Glomerular endothelial cell (primary cell): ENCODE measurements around the gene DNAH1. TPM values are rescaled to one million over a fixed set of nuclear protein-coding genes. Genes with fewer than 3 reads are reported as not detected.

Experiments used
- DNase-seq: peaks from one replicate; pipeline ENCODE4 v3.0.0-alpha.2; 2011; ENCODE audit warnings: low read depth, low spot score; ENCODE audit errors: extremely low read depth
- total RNA-seq: library from RNA; depleted of rRNA; stranded (reverse); fragments of >200 nt; gene quantifications from 2 replicates; pipeline ENCODE4 v1.2.3, GENCODE V29; 2015

Gene DNAH1
- total RNA-seq, 1 donor from 2014 or later = 9.9 TPM

DNA sequence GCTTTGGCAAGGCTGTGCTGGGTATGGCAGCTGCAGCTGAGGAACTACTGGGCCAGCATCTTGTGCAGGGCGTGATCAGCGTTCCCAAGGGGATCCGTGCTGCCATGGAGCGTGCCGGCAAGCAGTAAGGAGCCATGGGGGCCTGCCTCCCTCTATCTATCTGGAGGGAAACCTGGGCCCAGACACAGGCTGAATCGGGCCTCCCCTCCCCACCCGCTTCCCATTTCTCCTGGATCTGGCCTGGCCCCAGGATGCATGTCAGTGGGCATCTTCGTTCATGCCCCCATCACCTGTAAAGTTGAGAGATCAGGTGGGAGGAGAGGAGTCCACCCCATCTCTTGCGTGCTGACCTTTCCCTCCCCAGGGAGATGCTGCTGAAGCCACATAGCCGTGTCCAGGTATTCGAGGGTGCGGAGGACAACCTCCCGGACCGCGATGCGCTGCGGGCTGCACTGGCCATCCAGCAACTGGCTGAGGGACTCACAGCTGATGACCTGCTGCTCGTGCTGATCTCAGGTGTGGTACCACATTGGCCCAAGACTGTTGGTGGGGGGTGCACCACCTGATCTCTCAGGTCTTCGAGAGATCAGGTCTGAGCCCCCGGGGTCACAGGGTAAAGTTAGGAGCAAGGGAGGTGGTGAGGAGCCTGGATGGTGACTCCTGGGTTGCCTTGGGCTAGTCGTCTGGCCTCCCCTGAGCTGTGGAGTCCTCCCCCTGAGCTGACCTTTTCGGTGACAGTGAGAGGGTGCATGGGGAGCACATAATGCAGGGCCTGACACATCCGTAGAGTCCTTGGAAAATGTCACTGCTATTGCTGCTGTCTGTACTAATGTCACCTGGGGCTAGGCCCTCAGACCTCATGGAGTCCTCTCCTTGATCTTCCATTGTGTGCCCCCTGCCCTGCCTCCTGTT lies 25.3 kb upstream of the DNAH1 start:
- no peak for DNase-seq

DNA sequence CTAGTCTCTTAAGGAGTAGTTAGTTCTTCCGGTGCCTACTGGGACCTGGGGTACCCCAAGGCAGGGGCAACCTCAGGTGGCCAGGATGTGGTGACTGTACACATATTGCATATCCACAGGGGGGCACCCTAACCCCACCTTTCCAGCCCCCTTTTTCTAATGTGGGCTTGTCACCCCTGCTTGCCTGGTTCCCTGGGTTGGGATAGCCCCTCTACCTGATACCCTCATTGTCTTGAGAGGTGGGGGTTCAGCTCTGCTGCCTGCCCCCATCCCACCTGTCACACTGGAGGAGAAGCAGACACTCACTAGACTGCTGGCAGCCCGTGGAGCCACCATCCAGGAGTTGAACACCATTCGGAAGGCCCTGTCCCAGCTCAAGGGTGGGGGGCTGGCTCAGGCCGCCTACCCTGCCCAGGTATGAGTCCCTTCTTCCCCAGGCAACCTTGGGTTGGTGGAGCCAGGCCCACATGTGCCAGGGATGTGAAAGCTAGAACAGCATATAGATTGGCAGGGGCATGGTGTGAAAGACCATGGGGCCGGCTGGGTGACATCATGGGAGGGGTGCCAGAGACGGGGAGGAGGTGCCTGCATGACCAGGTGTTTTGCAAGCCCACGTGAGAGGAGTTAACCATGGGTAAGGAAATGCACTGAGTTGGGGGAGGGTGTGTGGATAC lies 24.5 kb upstream of the DNAH1 start:
- no peak for DNase-seq

DNA sequence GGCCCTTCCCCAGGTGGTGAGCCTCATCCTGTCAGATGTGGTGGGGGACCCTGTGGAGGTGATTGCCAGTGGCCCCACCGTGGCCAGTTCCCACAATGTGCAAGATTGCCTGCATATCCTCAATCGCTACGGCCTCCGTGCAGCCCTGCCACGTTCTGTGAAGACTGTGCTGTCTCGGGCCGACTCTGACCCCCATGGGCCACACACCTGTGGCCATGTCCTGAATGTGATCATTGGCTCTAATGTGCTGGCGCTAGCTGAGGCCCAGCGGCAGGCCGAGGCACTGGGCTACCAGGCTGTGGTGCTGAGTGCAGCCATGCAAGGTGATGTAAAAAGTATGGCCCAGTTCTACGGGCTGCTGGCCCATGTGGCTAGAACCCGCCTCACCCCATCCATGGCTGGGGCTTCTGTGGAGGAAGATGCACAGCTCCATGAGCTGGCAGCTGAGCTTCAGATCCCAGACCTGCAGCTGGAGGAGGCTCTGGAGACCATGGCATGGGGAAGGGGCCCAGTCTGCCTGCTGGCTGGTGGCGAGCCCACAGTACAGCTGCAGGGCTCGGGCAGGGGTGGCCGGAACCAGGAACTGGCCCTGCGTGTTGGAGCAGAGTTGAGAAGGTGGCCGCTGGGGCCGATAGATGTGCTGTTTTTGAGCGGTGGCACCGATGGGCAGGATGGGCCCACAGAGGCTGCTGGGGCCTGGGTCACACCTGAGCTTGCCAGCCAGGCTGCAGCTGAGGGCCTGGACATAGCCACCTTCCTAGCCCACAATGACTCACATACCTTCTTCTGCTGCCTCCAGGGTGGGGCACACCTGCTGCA lies 23.7 kb upstream of the DNAH1 start:
- DNase-seq = no peak

DNA sequence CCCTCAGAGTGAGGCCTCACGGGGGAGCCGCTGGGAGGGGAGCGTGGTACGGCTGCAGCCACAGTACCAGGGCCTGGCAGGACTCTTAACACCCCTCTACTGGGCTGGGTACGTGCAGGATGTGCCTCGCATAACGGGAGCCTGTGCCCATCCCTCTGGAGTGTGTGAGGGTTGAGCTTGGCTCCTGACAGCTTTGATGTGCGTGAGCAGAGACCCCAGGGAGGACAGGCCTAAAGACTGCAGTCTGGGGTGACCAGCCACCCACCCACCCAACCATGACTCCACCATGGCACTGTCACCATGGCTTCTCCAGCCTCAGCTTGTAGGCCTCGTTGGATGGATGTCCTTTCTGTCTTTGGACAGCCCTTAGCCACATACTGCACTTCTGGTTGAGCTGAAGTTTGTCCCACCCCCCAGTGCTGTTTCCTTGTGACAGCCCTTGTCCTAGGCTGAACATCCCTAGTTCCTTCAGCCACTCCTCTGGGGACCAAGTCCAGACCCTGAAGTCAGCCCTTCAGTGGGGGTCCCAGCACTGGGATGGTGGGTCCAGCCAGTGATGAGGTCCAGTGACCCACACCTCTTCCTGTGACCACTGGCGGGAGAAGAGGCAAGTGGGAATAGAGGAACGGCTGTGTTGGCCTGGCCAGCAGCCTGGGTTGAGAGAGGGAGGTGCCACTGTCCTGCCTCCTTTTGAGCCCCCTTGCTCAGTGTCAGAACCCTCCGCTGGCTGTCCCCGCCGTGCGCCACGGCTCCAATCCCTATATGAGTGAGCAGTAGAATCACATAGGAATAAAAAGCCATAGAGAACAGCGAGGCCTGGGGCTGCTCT lies 22.4 kb upstream of the DNAH1 start:
- no peak for DNase-seq

DNA sequence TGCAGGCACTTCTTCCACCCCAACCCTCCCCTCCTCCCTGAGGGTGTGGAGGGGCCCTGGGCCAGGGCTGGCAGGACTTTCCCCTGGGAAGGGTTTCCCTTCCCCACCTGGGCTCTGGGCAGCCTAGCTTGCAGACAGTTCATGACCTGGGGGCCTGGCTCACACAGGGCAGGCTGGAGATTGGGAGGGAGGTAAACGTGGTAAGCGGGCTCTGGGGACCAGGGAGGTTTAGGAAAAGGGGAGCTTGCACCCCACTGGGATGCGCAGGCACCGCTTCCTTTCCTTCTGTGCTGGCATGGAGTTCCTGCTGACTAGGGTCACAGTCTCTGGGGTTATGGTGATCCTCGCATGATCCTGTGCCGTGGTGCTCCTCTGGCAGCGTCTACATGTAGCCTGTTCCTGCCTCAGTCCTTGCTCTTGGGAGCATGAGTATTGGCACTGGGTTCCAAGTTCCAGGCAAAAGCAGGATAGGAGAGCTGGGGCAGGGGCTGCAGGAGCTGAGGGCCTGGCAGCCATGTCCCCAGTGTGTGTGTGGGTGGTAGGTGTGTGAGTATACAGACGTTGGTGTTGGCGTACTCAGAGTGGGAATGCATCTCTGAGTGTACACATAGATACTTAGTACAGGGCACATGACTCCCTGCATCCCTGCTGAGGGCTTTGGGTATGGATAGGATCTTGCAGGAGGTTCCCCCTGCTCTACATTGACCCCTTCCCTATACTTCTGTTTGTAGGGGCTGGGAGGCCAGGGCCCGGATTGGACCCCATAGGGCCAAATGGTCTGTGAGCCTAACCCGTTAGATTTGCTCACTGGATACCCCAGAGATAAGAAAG lies 21.6 kb upstream of the DNAH1 start:
- no peak for DNase-seq

DNA sequence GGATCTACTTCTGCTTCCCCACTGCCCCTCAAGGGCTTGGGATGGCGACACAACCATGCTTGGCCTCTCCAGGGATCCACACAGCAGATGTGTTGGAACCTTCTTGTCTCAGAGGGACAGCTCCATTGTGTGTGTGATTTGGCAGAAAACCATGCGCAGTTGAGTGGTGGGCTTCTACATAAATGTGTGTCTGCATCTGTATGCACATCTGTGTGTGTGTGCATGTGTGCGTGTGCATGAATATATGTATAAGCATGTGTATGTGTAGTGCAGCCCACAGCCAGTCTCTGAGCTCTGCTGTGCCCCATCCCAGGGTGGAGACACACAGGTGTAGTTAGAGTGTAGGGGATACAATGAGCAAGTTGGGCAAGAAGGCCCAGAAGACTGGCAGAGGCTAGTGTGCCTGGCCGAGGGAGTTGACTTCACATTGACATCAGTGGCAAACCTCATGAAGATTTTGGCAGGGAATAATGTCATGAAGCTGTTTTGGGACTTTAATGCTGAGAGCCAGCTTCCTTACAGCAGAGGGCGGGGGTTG lies 20.4 kb upstream of the DNAH1 start:
- DNase-seq = no peak

DNA sequence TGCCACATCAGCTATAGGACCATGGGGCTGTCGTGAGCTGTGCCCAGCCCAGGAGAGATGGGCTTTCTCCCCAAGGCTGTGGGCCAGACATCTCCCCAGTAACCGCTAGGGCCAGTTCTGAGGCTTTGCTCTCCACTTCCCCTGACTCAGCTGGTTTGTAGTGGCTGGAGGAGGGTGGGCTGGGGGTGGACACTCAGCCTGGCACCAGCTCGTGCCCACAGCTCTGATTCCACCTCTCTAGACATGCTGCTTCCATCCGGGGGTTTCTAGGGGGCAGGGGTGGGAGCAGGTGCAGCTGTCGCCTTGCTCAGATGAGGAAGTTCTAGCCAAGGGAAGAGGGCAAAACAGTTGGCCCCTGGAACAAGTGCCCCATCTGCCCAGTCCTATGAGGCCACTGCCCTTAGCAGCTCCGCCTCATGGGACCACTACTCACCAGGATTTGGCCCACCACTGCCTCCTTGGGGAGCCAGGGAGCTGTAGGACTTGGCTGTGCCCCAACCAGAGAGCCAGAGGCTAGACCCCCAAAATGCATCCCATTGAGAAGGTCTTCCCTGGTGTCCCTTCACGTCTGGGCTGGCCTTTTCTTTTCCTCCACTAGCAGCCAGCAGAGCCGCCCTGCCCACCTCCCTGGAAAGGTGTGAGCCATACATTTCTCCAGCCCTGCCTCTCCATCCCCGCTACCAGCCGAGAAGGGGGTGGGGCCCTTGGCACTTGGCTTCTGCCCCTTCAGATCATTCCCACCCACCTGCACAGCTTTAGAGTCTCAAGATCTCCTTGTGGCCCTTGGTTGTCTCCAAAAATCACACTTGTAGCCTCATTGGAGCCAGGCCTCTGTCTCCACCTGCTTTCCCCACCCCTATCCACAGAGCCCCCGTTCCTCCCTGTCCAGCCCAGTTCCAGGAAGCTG lies 18.6 kb upstream of the DNAH1 start:
- DNase-seq = no peak

DNA sequence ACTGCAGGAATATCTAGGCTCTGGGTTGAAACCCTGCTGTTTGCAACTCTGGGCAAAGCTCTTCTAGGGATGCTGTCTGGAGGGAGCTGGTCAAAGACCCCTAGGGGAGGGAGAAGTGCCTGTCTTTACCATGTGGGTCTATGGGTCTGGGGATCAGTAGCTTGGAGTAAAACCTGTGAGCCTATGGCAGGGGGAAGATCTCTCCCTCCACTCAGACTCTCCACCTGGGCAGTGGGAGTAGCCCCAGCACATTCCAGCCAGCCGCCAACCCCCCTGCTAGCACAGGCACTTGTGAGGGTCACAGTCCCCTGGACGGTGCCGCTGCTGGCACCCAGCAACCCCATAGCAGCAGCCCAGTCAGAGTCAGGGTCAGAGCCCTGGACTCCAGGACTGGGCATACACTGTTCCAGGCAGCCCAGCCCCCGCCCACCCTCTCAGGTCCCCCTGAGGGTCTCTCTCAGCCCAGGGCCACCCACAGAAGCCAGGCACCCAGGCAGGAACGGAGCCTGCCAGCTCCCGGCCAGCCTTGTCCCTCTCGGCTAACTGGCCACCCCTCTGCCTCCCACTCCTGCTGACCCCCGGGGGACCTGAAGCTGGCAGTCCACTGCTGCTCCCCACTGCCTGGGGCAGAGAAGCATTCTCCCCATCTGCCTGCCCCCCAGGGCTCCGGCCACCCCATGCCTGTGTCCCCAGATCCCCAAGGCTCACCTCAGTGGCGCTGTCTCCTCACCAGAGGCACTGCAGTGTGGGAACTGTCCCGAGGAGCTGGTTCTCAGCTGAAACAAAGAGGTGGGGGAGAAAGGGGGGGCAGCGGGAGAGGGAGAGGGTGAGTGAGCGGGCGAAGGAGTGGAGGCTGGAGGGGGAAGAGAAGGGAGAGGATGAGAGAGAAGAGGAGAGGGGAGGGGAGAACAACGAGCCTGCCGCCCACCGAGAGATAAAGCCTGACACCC lies 17.7 kb upstream of the DNAH1 start:
- DNase-seq = no peak

DNA sequence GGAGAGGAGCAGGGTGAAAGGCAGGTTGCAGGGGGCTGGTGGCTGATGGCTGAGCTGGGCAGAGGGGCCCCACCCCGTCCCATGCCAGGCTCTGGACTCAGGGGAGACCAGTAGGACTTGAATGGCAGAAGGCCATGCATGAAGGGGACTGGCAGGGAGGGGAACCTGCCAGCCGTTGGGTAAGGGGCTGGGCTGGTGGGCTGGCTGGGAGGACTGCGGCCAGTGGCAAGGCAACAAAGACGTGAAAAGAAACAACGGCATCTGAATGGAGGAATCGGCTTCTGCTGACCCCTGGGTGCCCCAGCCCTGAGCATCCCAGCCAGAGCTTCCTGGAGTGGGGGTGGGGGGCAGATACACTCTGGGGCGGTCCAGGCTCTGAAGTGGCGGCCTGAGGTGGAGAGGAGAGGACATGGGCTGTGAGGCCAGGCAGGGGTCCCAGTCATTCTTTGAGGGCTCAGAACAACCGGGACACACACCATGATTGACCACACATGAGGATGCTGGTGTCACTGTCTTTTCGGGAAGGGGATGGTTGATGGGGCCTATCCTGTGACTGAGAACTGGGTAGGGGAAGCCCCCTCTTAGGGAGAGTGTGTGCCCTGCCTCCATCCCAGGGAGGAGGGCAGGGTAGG lies 16.8 kb upstream of the DNAH1 start:
- no peak for DNase-seq

DNA sequence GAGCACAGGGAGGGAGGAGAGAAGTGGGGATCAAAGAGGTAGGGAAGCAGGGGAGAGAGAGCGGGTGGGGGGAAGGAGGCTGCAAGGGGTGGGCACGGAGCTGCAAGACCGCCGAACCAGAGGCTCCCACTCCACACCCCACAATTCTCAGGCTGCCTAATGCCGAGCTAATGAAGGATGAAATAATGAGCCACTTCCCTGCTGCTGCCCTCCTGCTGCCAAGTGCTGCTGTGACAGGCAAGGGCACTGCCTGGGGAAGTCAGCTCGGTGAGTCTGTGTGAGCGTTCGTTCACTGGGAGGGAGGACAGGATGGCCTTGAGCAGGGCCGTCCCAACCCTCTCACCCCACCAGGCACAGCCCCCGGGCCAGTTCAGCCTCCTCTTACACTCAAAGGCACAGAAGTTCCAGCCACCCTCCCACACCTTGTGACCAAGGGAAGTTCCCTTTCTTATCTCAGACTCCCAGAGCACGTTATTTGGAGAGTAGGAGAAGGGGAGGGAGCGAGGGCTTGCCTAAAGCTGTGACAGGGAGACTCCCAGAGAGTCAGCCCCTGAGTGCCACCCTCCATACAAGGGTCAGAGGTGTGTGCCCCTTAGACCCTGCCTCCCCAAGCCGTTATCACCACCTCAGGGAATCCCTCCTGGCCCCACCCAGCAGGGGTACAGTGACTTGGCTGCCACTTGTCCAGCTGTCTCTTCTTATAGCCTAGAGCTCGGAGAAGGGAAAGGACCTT lies 16.1 kb upstream of the DNAH1 start:
- no peak for DNase-seq

DNA sequence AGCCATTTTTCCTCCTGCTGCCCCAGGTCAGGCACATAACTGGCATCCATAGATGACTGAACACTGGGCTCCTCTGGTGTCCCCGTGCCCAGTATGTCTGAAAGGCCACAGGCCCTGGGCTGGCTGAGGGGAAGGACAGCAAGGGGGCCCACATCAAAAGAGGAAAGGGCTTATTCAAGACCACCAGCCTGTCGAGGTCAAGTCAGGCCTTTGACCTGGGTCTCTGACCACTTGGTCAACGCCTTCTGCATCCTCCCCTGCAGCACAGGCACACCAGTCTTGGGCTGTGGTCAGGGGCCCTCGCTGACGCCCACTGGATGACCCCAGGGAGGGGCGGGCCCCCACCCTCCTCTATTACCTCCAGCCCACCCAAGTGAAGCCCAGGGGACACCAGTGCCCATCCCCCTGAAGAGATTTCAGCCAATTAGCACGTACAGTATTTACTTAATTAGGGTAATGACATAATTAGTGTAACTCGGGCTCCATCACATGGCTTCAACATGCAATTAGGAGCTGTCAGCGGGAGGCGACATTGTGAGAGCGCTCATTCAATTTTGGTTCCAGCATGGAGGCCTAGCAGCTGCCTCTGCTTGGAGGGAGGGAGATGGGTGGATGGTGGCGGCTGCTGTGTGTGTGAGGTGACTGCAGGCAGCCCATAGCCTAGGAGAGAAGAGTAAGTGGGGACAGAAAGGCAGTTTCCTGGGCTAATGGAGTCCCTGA lies 13.5 kb upstream of the DNAH1 start:
- DNase-seq = no peak

DNA sequence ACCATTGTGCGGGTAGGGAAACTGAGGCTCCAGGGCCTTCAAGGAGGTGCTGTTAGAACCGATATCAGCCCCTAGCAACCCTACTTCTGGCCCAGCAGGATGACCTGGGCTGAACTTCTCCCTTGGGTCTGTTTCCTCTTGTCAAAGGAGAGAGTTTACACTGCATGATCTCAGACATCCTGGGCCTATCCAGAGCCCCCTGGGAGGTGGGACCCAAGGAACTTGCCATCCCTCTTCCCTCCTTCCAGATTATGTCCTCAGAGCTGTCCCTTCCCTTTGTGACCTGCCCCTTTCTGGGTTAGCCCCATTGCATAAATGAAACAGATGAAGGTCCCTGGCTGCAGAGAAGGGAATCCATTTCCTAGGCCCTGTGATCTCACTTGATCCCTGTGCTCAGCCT lies 12.3 kb upstream of the DNAH1 start:
- no peak for DNase-seq

DNA sequence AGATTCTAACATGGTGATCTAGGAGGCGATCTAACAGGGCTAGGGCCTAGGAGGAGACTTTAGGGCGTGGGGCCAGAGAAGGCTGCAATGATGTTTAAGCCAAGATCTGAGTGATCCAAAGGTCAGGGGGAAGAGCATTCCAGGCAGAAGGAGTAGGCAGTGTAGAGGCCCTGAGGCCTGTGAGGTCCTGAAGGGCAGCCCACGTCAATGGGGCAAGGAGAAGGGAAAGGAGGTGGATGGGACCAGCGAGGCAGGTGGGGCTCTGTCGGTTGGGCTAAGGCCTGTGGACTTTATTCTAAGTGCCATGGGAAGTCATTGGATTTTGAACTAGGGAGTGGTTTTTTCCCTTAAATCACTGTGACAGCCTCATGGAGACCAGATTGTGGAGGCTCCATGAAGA lies 10.2 kb upstream of the DNAH1 start:
- no peak for DNase-seq

DNA sequence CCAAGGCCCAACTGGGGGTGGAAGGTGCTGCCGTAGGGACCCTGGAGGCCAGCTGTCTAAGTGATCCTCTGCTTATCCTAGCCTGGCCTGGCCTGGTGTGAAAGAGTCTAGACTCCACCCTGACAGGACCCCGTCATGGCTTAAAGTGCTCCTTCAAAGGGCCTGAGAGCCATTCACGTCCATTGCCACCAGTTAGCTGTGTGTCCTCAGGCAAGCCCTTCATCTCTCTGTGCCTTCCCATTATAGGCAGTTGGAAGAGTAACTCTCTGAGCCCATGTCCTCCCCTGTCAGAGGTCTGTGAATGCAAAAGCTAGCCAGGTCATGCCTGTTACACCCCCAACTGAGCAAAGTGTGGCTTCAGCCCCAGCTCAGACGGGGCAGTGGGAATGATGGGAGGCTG lies 9.1 kb upstream of the DNAH1 start:
- DNase-seq = no peak

DNA sequence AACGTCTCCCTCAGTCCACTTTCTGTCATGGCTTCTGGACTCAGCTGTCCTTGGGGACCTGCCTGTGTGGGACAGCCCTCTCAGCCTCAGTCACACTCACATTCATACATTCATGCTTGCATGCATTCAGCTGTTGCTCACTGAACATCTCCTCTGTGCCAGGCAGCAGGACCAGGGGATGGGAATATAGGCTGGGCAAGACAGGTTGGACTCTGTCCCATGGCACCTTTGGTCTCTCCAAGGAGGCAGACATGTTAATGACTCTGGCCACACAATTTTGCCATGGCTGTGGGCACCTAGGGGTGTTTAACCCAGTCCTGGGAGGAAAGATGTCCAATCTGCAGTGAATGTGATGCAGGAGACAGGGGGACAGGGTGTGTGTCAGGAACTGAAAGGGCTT lies 7.8 kb upstream of the DNAH1 start:
- DNase-seq = no peak
